AG09309 (cell line): ENCODE results near the gene PDSS2.

Source experiments
- DNase-seq: peaks from one replicate; pipeline ENCODE4 v3.0.0-alpha.2; 2010; ENCODE audit warnings: low read depth
- H3K4me3 ChIP-seq: 2 replicates; pipeline ENCODE4 v1.5.1; 2011; ENCODE audit warnings: mild to moderate bottlenecking, low read depth, low read length, moderate library complexity; ENCODE audit not compliant: control insufficient read depth
- TF ChIP-seq, protein P1 (sequence below): IDR thresholded peaks from 2 replicates; pipeline ENCODE4 v1.5.1; 2011; ENCODE audit warnings: mild to moderate bottlenecking, low read depth, low read length, inconsistent platforms; ENCODE audit not compliant: insufficient read depth, control insufficient read depth; ENCODE audit errors: missing control alignments

The PDSS2 gene

DNA sequence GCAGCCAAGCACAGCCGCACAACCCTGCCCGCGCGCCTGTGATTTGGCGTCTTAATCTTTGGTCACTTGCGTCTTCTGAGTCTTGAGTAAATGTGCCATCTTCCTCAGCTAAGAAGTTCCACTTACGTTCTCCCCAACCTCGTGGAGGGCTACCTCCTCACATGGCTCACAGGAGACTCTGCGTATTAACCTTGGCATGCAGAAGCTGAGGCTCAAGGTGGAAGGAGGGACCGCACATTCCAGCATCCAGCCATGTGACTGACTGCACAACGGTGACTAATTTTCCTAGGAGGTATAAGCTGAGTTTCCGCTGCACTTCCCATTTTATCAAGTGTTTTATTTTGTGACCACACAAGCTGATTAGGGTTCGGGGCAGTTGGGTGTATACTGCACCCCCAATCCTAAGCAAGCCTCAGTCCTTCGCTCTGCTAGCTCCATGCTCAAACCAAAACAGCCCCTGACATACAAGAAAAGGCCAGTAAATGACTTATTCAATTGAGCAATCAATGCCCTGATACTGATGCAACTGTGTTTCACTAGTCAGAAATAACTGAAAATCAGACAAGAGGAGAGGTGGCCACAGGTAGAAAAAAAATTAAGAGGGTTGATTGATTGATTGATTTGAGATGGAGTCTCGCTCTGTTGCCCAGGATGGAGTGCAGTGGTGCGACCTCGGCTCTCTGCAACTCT lies 351.0 kb downstream of the PDSS2 start:
- TF ChIP-seq, protein P1, sequence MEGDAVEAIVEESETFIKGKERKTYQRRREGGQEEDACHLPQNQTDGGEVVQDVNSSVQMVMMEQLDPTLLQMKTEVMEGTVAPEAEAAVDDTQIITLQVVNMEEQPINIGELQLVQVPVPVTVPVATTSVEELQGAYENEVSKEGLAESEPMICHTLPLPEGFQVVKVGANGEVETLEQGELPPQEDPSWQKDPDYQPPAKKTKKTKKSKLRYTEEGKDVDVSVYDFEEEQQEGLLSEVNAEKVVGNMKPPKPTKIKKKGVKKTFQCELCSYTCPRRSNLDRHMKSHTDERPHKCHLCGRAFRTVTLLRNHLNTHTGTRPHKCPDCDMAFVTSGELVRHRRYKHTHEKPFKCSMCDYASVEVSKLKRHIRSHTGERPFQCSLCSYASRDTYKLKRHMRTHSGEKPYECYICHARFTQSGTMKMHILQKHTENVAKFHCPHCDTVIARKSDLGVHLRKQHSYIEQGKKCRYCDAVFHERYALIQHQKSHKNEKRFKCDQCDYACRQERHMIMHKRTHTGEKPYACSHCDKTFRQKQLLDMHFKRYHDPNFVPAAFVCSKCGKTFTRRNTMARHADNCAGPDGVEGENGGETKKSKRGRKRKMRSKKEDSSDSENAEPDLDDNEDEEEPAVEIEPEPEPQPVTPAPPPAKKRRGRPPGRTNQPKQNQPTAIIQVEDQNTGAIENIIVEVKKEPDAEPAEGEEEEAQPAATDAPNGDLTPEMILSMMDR: no peak
- DNase-seq: no peak
- H3K4me3 ChIP-seq: no peak overlapping the region

DNA sequence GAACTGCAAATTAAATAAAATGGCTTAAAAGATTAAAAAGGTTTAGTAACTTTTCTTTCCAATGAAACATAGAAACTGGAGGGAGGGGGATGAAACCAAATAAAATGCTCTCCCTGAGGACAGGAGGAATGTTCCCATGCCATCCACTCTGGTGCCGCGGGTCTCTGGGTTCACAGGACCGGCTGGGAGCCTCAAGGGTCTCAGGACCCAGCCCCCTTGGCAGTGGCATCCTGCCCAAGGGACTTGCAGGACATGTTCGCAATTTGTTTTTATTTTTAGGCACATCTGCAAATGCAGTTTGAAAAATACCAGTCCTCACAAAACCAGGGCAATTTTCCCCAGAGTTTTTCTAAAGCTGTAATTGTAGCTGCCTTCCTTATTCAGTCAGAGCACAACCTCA lies 351.6 kb downstream of the PDSS2 start:
- no peak overlapping the region for H3K4me3 ChIP-seq
- TF ChIP-seq, protein P1: no peak
- DNase-seq: no peak

DNA sequence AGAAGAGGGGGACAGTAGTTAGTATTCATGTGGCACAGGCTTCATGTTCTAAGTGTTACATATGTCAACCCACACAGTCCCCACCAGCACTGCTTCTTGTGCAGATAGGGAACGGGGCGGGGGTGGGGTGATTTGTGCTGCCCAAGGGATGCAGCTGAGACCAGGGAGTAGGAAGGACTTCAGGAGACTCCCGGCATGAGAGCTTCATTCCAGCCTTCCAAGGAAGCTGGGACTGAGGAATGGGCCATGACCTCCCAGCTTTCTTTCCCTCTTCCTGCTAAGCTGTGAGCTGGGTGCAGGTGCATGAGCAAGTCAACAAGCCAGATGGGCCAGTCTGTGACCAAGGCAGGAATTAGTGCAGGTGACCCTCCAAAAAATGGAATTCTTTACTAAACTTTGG lies 353.2 kb downstream of the PDSS2 start:
- TF ChIP-seq, protein P1: no peak
- H3K4me3 ChIP-seq: no peak overlapping the region
- DNase-seq: no peak

DNA sequence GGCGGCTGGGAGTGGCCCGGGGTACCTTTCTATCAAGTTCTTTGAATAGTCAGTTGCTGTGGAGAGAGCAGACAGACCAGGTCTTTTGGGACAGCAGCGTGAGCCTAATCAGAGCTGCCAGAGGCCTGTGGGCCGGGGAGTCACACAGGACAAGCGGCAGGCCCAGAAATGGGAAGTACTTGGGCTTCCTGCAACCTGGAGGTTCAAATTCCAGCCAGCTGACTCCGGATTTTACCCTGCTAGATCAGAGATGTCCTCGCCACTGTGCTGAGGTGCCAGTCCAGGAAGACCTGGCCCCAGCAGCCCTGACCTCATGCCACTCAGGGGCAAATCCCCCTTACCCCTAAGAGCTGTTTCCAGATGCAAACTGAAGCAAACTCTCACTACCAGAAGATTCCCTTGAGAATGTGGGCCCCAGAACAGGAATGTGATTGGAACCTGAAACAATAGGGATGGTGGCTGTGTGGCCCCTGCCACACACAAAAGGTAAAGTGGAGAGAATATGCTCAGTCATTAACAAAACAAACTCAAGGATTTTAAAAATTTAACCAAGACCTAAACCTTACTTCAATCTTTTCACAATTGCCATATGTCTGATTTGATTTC lies 353.8 kb downstream of the PDSS2 start:
- TF ChIP-seq, protein P1: no peak
- no peak overlapping the region for H3K4me3 ChIP-seq
- no peak for DNase-seq

DNA sequence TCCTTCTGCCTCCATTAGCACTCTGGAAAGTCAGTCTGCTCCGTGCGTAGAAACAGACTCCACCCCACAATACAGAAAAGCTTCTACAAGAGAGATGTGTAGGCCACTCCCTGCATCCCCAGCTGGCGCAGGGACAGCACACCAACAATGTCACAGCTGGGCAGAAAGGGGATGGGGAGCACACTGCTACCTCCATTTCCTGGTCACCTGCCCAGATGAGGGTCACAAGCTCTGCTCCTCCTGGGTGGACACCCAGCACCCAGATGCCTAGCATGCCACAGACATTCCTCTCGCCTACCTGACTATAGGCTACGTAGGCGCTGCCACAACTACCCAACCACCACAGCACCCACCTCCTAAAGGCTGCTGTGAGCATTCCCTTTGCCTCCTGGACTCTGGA lies 356.3 kb downstream of the PDSS2 start:
- TF ChIP-seq, protein P1: no peak
- no peak overlapping the region for H3K4me3 ChIP-seq
- DNase-seq: no peak
